Testis (tissue), 2 donors: Measurements from ENCODE around the gene NLRC5.

Source experiments
- POLR2A ChIP-seq: fragments of 450-650 bp; IDR thresholded peaks from one replicate; pipeline ENCODE4 v1.6.1; 2017; ENCODE audit warnings: antibody characterized with exemption, mild to moderate bottlenecking, moderate library complexity
- TF ChIP-seq, protein P1 (sequence below), 3 experiments: fragments of 450-650 bp in 2 of 3; fragments of 200-600 bp in 1 of 3; sonication (generic) in 1 of 3; IDR thresholded peaks; one replicate each; pipeline ENCODE4 v1.5.1; 2016 to 2019; ENCODE audit warnings: antibody characterized with exemption in 3 of 3, mild to moderate bottlenecking in 2 of 3, moderate library complexity in 1 of 3

GRCh38 chr16:56948234-56948633, 41.1 kb upstream of the NLRC5 start:
- TF ChIP-seq, protein P1, sequence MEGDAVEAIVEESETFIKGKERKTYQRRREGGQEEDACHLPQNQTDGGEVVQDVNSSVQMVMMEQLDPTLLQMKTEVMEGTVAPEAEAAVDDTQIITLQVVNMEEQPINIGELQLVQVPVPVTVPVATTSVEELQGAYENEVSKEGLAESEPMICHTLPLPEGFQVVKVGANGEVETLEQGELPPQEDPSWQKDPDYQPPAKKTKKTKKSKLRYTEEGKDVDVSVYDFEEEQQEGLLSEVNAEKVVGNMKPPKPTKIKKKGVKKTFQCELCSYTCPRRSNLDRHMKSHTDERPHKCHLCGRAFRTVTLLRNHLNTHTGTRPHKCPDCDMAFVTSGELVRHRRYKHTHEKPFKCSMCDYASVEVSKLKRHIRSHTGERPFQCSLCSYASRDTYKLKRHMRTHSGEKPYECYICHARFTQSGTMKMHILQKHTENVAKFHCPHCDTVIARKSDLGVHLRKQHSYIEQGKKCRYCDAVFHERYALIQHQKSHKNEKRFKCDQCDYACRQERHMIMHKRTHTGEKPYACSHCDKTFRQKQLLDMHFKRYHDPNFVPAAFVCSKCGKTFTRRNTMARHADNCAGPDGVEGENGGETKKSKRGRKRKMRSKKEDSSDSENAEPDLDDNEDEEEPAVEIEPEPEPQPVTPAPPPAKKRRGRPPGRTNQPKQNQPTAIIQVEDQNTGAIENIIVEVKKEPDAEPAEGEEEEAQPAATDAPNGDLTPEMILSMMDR (IDR thresholded peaks at IDR 0.05) = no peak
- TF ChIP-seq POLR2A = no peak
